ENCODE data around the gene HCN3. TPM values are rescaled to one million over a fixed set of nuclear protein-coding genes. Genes with fewer than 3 reads are reported as not detected.

The HCN3 gene
- total and polyA plus RNA-seq, 2 of the 13 experiments (the other 11 are each of a cell fraction or from before 2014, with no cell fraction given): 2.4 to 10.2 TPM

- TF ChIP-seq TRAFD1 (CRISPR knock-in tag; IDR thresholded peaks at IDR 0.05; ENCODE audit: borderline replicate concordance) (no peak), ELF4 (CRISPR knock-in tag; IDR thresholded peaks at IDR 0.05; ENCODE audit: borderline replicate concordance) (peak; percentile 56; the same call in 1 of the 2 replicates), MTF1 (CRISPR knock-in tag; IDR thresholded peaks at IDR 0.05) (no peak), RFXANK (CRISPR knock-in tag; IDR thresholded peaks at IDR 0.05) (no peak), ZNF292 (CRISPR knock-in tag; IDR thresholded peaks at IDR 0.05; ENCODE audit: borderline replicate concordance, low read depth) (no peak), FOXK1 (CRISPR knock-in tag; IDR thresholded peaks at IDR 0.05; ENCODE audit: borderline replicate concordance, low read depth) (peak; percentile 72; the same call in 1 of the 2 replicates), ISL2 (CRISPR knock-in tag; IDR thresholded peaks at IDR 0.05) (0 out of 2 replicates have a peak, but pooled peaks have one; percentile 35), ZNF431 (CRISPR knock-in tag; IDR thresholded peaks at IDR 0.05; ENCODE audit: borderline replicate concordance, low read depth) (0 out of 2 replicates have a peak, but pooled peaks have one; percentile 50), IRX3 (CRISPR knock-in tag; IDR thresholded peaks at IDR 0.05; ENCODE audit: borderline replicate concordance, low read depth) (no peak), TCF12 (IDR thresholded peaks at IDR 0.05) (no peak), TCF12 (CRISPR knock-in tag; IDR thresholded peaks at IDR 0.05) (no peak), THRA (CRISPR knock-in tag; IDR thresholded peaks at IDR 0.05; ENCODE audit: borderline replicate concordance) (peak; percentile 60; the same call in 1 of the 2 replicates), SP1 (IDR thresholded peaks at IDR 0.05) (no peak), SP1 (CRISPR knock-in tag; IDR thresholded peaks at IDR 0.05) (peak; percentile 24; the same call in 1 of the 2 replicates), IKZF5 (CRISPR knock-in tag; IDR thresholded peaks at IDR 0.05) (no peak), MXI1 (IDR thresholded peaks at IDR 0.05; ENCODE audit: borderline replicate concordance, low read depth, low read length) (peak; percentile 23; the same call in 1 of the 3 replicates), ZNF331 (CRISPR knock-in tag; IDR thresholded peaks at IDR 0.05) (0 out of 2 replicates have a peak, but pooled peaks have one; percentile 38), HMGXB4 (CRISPR knock-in tag; IDR thresholded peaks at IDR 0.05; ENCODE audit: borderline replicate concordance in 1 of 2, low read depth in 1 of 2) (no peak), YY1 (IDR thresholded peaks at IDR 0.05; ENCODE audit: insufficient read depth, insufficient replicate concordance, low read depth, low read length) (peak; percentile 94), GATAD1 (CRISPR knock-in tag; IDR thresholded peaks at IDR 0.05) (peak; percentile 97), ATF1 (CRISPR knock-in tag; IDR thresholded peaks at IDR 0.05) (peak; percentile 53), ZNF670 (CRISPR knock-in tag; IDR thresholded peaks at IDR 0.05; ENCODE audit: borderline replicate concordance) (no peak), NCOA2 (CRISPR knock-in tag; IDR thresholded peaks at IDR 0.05) (0 out of 2 replicates have a peak, but pooled peaks have one; percentile 14), YEATS4 (CRISPR knock-in tag; IDR thresholded peaks at IDR 0.05; ENCODE audit: borderline replicate concordance) (peak; percentile 47; the same call in 1 of the 2 replicates), IRF2 (CRISPR knock-in tag; IDR thresholded peaks at IDR 0.05) (peak; percentile 91)
Observed at GRCh38 chr1:155241069-155241679, 36.1 kb upstream of the HCN3 start (continued).
